CD14-positive monocyte (primary cell): ENCODE results near the gene S100A4. TPM values are rescaled to one million over a fixed set of nuclear protein-coding genes. Genes with fewer than 3 reads are reported as not detected.
A peak's percentile ranks its signal among the peaks of the same experiment; 100 is the strongest.

Source experiments
- DNase-seq, 3 donors: peaks; one replicate each; pipeline ENCODE4 v3.0.0-alpha.2; 2011 to 2022
- H2AFZ ChIP-seq: 2 replicates; pipeline ENCODE4 v1.6.0; 2012; ENCODE audit warnings: mild to moderate bottlenecking, low read depth, low read length, inconsistent platforms; ENCODE audit not compliant: insufficient read depth, poor library complexity, severe bottlenecking
- H3K27ac ChIP-seq, 2 donors: 1 replicate in 1 of 2; 2 replicates in 1 of 2; pipeline ENCODE4 v1.5.1; 2012 to 2013; ENCODE audit warnings: low read length in 2 of 2, control low read depth in 1 of 2, inconsistent platforms in 1 of 2, low read depth in 1 of 2, mild to moderate bottlenecking in 1 of 2
- H3K27me3 ChIP-seq, 2 donors: one replicate each; pipeline versions ENCODE4 v1.6.0 to v1.6.1; 2011 to 2013; ENCODE audit warnings: low read length in 2 of 2; ENCODE audit not compliant: control insufficient read depth in 2 of 2, insufficient read depth in 2 of 2
- H3K36me3 ChIP-seq, 2 donors: replicated peaks in 1 of 2; 1 replicate in 1 of 2; 2 replicates in 1 of 2; pipeline versions ENCODE4 v1.5.1 to v1.6.1; 2012 to 2013; ENCODE audit warnings: low read length in 2 of 2, control low read depth in 1 of 2, inconsistent platforms in 1 of 2, mild to moderate bottlenecking in 1 of 2; ENCODE audit not compliant: insufficient read depth in 2 of 2, control insufficient read depth in 1 of 2
- H3K4me1 ChIP-seq, 2 donors: 1 replicate in 1 of 2; 2 replicates in 1 of 2; pipeline versions ENCODE4 v1.5.1 to v1.6.1; 2012 to 2013; ENCODE audit warnings: low read length in 2 of 2, control low read depth in 1 of 2, inconsistent platforms in 1 of 2, mild to moderate bottlenecking in 1 of 2, moderate library complexity in 1 of 2; ENCODE audit not compliant: insufficient read depth in 2 of 2, control insufficient read depth in 1 of 2
- H3K4me2 ChIP-seq: replicated peaks from 2 replicates; pipeline ENCODE3; 2012; ENCODE audit warnings: low read length, moderate library complexity, mild to moderate bottlenecking; ENCODE audit not compliant: poor library complexity, severe bottlenecking; ENCODE audit errors: extremely low read depth
- H3K4me3 ChIP-seq, 3 experiments: fragments of 200-600 bp in 1 of 3; sonication (generic) in 1 of 3; replicated peaks in 1 of 3; 1 replicate in 2 of 3; 2 replicates in 1 of 3; pipeline ENCODE4 v1.5.1; 2011 to 2013; ENCODE audit warnings: low read length in 3 of 3, mild to moderate bottlenecking in 3 of 3, control low read depth in 2 of 3, low read depth in 2 of 3, inconsistent platforms in 1 of 3, moderate library complexity in 1 of 3
- H3K79me2 ChIP-seq: 2 replicates; pipeline ENCODE4 v1.6.0; 2012; ENCODE audit warnings: mild to moderate bottlenecking, control low read depth, inconsistent platforms, low read length, moderate library complexity; ENCODE audit not compliant: insufficient read depth
- H3K9ac ChIP-seq: 2 replicates; pipeline ENCODE4 v1.6.0; 2017; ENCODE audit warnings: low read length, mild to moderate bottlenecking; ENCODE audit not compliant: insufficient read depth, poor library complexity, severe bottlenecking
- H3K9me3 ChIP-seq, 2 donors: replicated peaks in 1 of 2; 1 replicate in 1 of 2; 2 replicates in 1 of 2; pipeline versions ENCODE4 v1.5.1 to v1.6.1; 2012 to 2013; ENCODE audit warnings: low read length in 2 of 2, control low read depth in 1 of 2; ENCODE audit not compliant: control insufficient read depth in 1 of 2, insufficient read depth in 1 of 2
- H4K20me1 ChIP-seq: 2 replicates; pipeline ENCODE4 v1.6.0; 2012; ENCODE audit warnings: mild to moderate bottlenecking, low read length, control low read depth, moderate library complexity; ENCODE audit not compliant: insufficient read depth
- H3K27ac Mint-ChIP-seq, 7 donors: one replicate each; pipeline ENCODE4 v1.8.0; 2020; ENCODE audit warnings: mild to moderate bottlenecking in 7 of 7, mixed read lengths in 7 of 7, moderate library complexity in 6 of 7, inconsistent platforms in 2 of 7
- H3K27me3 Mint-ChIP-seq, 3 donors: one replicate each; pipeline ENCODE4 v1.8.0; 2021 to 2022; ENCODE audit warnings: low read depth in 3 of 3, mild to moderate bottlenecking in 3 of 3, mixed read lengths in 3 of 3, moderate library complexity in 3 of 3, inconsistent platforms in 1 of 3
- H3K36me3 Mint-ChIP-seq, 2 donors: one replicate each; pipeline ENCODE4 v1.8.0; 2020; ENCODE audit warnings: mixed read lengths in 2 of 2, inconsistent platforms in 1 of 2, mild to moderate bottlenecking in 1 of 2
- H3K4me1 Mint-ChIP-seq: one replicate; pipeline ENCODE4 v1.8.0; 2020; ENCODE audit warnings: mild to moderate bottlenecking, mixed read lengths
- H3K4me3 Mint-ChIP-seq, 2 donors: one replicate each; pipeline ENCODE4 v1.8.0; 2020; ENCODE audit warnings: mild to moderate bottlenecking in 2 of 2, mixed read lengths in 2 of 2, moderate library complexity in 1 of 2
- H3K9me3 Mint-ChIP-seq, 7 donors: one replicate each; pipeline ENCODE4 v1.8.0; 2020 to 2022; ENCODE audit warnings: mixed read lengths in 7 of 7, mild to moderate bottlenecking in 6 of 7, moderate library complexity in 6 of 7, inconsistent platforms in 2 of 7
- CTCF ChIP-seq: fragments of 200-600 bp; IDR thresholded peaks from one replicate; pipeline ENCODE4 v1.8.0; 2022; ENCODE audit warnings: antibody characterized with exemption, mild to moderate bottlenecking
- whole genome bisulfite sequencing: methylation state at CpG from one replicate; pipeline ENCODE4 v1.1.5; 2013; ENCODE audit warnings: missing lambda C conversion rate; ENCODE audit not compliant: insufficient coverage; 5-methylcytosine and 5-hydroxymethylcytosine counted together
- intact Hi-C, 2 donors: fragments of 100-400 bp; cut with micrococcal nuclease; formaldehyde crosslinking; loops; one replicate each; pipeline versions ENCODE4 v1.15.0 to v1.15.1; 2023
- polyA plus RNA-seq, 3 donors: library from polyadenylated mRNA; depleted of rRNA in 1 of 3; unstranded in 2 of 3; stranded (reverse) in 1 of 3; fragments of 300-500 nt in 2 of 3; fragments of >200 nt in 1 of 3; fragmentation: Illumina TruSeq in 2 of 3; gene quantifications; 1 replicate in 2 of 3; 2 replicates in 1 of 3; pipeline ENCODE4 v1.2.3, GENCODE V29; 2012 to 2021

The S100A4 gene
- polyA plus RNA-seq, 3 donors: 4,538 to 7,344 (median 6,092) TPM

- H3K27ac ChIP-seq: peak within 1 kb of the TSS; percentile 96 to 98
- no peaks in the 10 kb centered on the region for H3K9me3 ChIP-seq
- H3K4me3 Mint-ChIP-seq: peak within 1 kb of the TSS; percentile 93 to 97
- H3K4me2 ChIP-seq: peak within 1 kb of the TSS; percentile 98
- 0% methylated on average over 15 of the region's 18 CpGs for WGBS
- intact Hi-C loops: no loop called here
- peaks cover 0 to 1% (median 0%) of the 10 kb centered on the region in 7 donors for H3K9me3 Mint-ChIP-seq
- H3K27me3 Mint-ChIP-seq: peaks cover 0 to 2% (median 0%) of the 10 kb centered on the region in 3 donors
- no peaks in the 10 kb centered on the region for H3K27me3 ChIP-seq
- peaks cover 30% of the 10 kb centered on the region for H4K20me1 ChIP-seq
- H3K36me3 ChIP-seq: peaks cover 6 to 10% of the 10 kb centered on the region in 2 donors
- peaks cover 47% of the 10 kb centered on the region for H3K79me2 ChIP-seq
- TF ChIP-seq CTCF: no peak
- H3K4me3 ChIP-seq: peak within 1 kb of the TSS; percentile 70 to 91 (median 84)
- H3K9ac ChIP-seq: peak within 1 kb of the TSS; percentile 93
- peak within 1 kb of the TSS; percentile 96 to 99 (median 97) for H3K27ac Mint-ChIP-seq
- peaks cover 75% of the 10 kb centered on the region for H3K4me1 Mint-ChIP-seq
- peak; percentile 63 to 66 (median 66) for DNase-seq
- peak within 1 kb of the TSS; percentile 40 for H2AFZ ChIP-seq
- H3K36me3 Mint-ChIP-seq: peaks cover 28 to 41% of the 10 kb centered on the region in 2 donors
- H3K4me1 ChIP-seq: peaks cover 64 to 77% of the 10 kb centered on the region in 2 donors
These were observed 10.2 kb downstream of the S100A4 start, which contains the start of gene S100A6 for GRCh38 chr1:153535242-153536011. TSS of gene S100A6 (minus strand) at chr1:153535991. CDS start at chr1:153535339, 652 bp downstream.

GRCh38 chr1:153534925-153535241 is 10.7 kb downstream of the S100A4 start:
- Mint-ChIP-seq H3K27ac (peak overlapping the region; percentile 94 to 99 (median 96)), H3K4me3 (peak overlapping the region; percentile 93 to 97), H3K9me3 (peaks cover 0 to 1% (median 0%) of the 10 kb centered on the region in 7 donors), H3K4me1 (peaks cover 70% of the 10 kb centered on the region), H3K27me3 (peaks cover 0 to 2% (median 0%) of the 10 kb centered on the region in 3 donors), H3K36me3 (peaks cover 24 to 40% of the 10 kb centered on the region in 2 donors)
- DNase-seq: no peak
- 83% methylated on average over 2 of the region's 3 CpGs for WGBS
- Histone ChIP-seq H3K9ac (peak overlapping the region; percentile 93), H3K79me2 (peaks cover 47% of the 10 kb centered on the region), H3K27ac (peak overlapping the region; percentile 96 to 98), H3K36me3 (peaks cover 6 to 10% of the 10 kb centered on the region in 2 donors), H3K4me1 (peaks cover 58 to 72% of the 10 kb centered on the region in 2 donors), H3K9me3 (no peaks in the 10 kb centered on the region), H3K4me3 (peak overlapping the region; percentile 70 to 91 (median 84)), H4K20me1 (peaks cover 30% of the 10 kb centered on the region), H3K4me2 (peak overlapping the region; percentile 98), H2AFZ (no peak overlapping the region), H3K27me3 (no peaks in the 10 kb centered on the region)
- no peak for TF ChIP-seq CTCF
- intact Hi-C loops: loop anchor here (5.0 kb wide), 1 partner anchor 97 kb away; the partner anchor contains the start of gene CHTOP (in 2 of the 2)
